Upper lobe of right lung (tissue), 1 donor: ENCODE measurements around the gene TMEM130. TPM values are rescaled to one million over a fixed set of nuclear protein-coding genes. Genes with fewer than 3 reads are reported as not detected.

Source experiments
- ATAC-seq: fragments of 200-7000 bp; cut with Tn5 transposase; one replicate; pipeline ENCODE4 v1.9.1; 2020; ENCODE audit warnings: mild to moderate bottlenecking, moderate library complexity
- DNase-seq: peaks from one replicate; pipeline ENCODE4 v3.0.0-alpha.2; 2020
- H3K27ac ChIP-seq: fragments of 200-600 bp; one replicate; pipeline ENCODE4 v1.8.0; 2022
- H3K27me3 ChIP-seq: fragments of 200-600 bp; one replicate; pipeline ENCODE4 v1.8.0; 2022; ENCODE audit warnings: mild to moderate bottlenecking
- H3K36me3 ChIP-seq: fragments of 200-600 bp; one replicate; pipeline ENCODE4 v1.8.0; 2022
- H3K4me1 ChIP-seq: fragments of 200-600 bp; one replicate; pipeline ENCODE4 v1.8.0; 2022
- H3K4me3 ChIP-seq: fragments of 200-600 bp; one replicate; pipeline ENCODE4 v1.8.0; 2022; ENCODE audit warnings: mild to moderate bottlenecking
- H3K9me3 ChIP-seq: fragments of 200-600 bp; one replicate; pipeline ENCODE4 v1.8.0; 2022
- intact Hi-C: fragments of 100-400 bp; cut with DNase I; formaldehyde crosslinking; loops from one replicate; pipeline ENCODE4 v1.11.0; 2022
- total RNA-seq: library from RNA; stranded (reverse); fragmentation: NEBNext Ultra II Directional; extraction: Animal tissue kit (Norgen Biotek cat#: 25700); gene quantifications from one replicate; pipeline ENCODE4 v1.2.1, GENCODE V29; 2021
- TF ChIP-seq, protein P1 (sequence below): fragments of 200-600 bp; IDR thresholded peaks from one replicate; pipeline ENCODE4 v1.8.0; 2022; ENCODE audit warnings: antibody characterized with exemption
- donor health status: DM: no; HTN: yes; CAD: no; lungs with severe emphysema.

Gene TMEM130
- total RNA-seq, 1 donor from 2014 or later: 20.0 TPM

DNA sequence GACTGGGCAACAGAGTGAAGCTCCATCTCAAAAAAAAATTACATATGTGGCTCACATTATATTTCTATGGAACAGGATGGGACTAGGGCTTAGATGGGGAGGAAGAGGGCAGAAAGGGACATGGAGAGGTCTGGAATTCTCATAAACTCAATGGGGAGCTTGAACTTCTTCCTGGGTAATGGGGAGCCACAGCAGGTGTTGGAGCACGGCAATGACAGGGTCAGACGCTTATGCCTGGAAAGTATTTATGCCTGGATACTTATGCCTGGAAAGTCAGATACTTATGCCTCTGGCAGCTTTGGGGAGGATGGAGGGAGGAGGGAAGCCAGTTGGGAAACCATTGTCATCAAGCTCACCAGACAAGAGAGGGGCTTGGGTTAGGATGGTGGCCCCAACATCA, 36.8 kb downstream of the TMEM130 start:
- DNase-seq (no peak), ATAC-seq (no peak)
- Histone ChIP-seq H3K27ac (no peak overlapping the region), H3K36me3 (no peaks in the 10 kb centered on the region), H3K9me3 (no peaks in the 10 kb centered on the region), H3K4me3 (no peak overlapping the region), H3K4me1 (no peaks in the 10 kb centered on the region), H3K27me3 (peaks cover 5% of the 10 kb centered on the region)
- TF ChIP-seq, protein P1, sequence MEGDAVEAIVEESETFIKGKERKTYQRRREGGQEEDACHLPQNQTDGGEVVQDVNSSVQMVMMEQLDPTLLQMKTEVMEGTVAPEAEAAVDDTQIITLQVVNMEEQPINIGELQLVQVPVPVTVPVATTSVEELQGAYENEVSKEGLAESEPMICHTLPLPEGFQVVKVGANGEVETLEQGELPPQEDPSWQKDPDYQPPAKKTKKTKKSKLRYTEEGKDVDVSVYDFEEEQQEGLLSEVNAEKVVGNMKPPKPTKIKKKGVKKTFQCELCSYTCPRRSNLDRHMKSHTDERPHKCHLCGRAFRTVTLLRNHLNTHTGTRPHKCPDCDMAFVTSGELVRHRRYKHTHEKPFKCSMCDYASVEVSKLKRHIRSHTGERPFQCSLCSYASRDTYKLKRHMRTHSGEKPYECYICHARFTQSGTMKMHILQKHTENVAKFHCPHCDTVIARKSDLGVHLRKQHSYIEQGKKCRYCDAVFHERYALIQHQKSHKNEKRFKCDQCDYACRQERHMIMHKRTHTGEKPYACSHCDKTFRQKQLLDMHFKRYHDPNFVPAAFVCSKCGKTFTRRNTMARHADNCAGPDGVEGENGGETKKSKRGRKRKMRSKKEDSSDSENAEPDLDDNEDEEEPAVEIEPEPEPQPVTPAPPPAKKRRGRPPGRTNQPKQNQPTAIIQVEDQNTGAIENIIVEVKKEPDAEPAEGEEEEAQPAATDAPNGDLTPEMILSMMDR: no peak
- intact Hi-C loops: no loop called here

DNA sequence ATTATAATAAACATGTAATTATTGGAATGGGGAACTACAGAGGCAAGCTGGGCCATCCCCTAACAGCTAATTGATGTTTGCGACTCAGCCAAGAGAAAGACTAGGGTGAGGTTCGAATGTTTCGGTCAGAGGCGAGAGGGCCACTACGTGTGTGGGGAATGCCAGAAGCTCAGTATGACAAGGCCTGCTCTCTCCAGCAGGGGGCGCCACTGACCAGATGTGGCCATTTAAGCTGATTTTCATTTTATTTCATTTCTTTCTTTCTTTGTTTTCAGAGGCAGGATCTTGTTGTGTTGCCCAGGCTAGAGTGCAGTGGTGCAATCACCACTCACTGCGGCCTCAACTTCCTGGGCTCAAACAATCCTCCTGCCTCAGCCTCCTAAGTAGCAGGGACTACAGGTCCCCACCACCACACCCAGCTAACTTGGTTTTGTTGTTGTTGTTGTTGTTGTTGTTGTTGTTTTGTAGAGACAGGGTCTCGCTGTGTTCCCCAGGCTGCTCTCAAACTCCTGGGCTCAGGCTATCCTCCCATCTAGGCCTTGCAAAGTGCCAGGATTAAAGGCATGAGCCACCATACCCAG, 38.1 kb downstream of the TMEM130 start:
- Histone ChIP-seq H3K4me3 (no peak overlapping the region), H3K4me1 (no peaks in the 10 kb centered on the region), H3K9me3 (no peaks in the 10 kb centered on the region), H3K36me3 (no peaks in the 10 kb centered on the region), H3K27me3 (peaks cover 5% of the 10 kb centered on the region), H3K27ac (no peak overlapping the region)
- TF ChIP-seq, protein P1: peak; percentile 59
- intact Hi-C loops: no loop called here
- ATAC-seq (peak; percentile 60), DNase-seq (peak; percentile 69)

DNA sequence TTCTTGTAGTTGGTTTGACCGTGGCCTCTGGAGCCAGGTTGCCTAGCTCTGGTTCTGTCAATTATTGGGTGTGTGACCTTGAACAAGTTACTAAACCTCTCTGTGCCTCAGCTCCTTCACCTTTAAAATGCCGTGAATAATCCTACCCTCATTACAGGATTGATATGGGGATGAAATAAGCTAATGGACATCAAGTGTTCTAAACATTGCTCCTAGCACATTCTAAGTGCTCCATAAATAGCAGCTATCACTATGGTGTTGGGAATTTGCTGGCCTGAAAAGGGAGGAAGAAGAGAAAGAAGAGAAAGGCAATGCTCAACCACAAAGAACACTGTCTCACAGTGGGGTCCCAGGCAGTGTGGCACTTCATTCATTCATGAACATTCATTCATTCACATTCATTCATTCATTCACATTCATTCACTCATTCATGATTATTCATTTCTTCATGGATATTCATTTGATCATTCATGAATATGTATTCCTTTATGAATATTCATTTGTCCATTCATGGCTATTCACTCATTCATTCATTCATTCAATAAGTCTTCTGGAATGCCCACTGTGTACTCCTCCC, 38.8 kb downstream of the TMEM130 start:
- ATAC-seq: no peak
- no peaks in the 10 kb centered on the region for H3K9me3 ChIP-seq
- H3K4me1 ChIP-seq: no peaks in the 10 kb centered on the region
- peaks cover 5% of the 10 kb centered on the region for H3K27me3 ChIP-seq
- H3K36me3 ChIP-seq: no peaks in the 10 kb centered on the region
- H3K4me3 ChIP-seq: no peak overlapping the region
- intact Hi-C loops: no loop called here
- no peak overlapping the region for H3K27ac ChIP-seq
- no peak for DNase-seq
- TF ChIP-seq, protein P1: no peak

DNA sequence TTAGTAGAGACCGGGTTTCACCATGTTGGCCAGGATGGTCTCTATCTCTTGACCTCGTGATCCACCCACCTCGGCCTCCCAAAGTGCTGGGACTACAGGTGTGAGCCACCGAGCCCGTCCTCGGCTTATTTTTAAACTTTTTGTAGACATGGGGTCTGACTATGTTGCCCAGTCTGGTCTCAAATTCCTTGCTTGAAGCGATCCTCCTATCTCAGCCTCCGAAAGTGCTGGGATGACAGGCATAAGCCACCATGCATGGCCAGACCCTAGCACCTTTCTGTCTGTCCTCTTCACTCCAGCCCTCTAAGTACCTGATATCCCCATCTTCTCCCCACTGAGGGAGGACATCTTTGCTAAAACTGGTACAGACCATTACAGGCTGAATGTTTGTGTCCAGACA, 41.4 kb downstream of the TMEM130 start:
- intact Hi-C loops: no loop called here
- no peak overlapping the region for H3K4me3 ChIP-seq
- H3K36me3 ChIP-seq: no peaks in the 10 kb centered on the region
- ATAC-seq: no peak
- H3K4me1 ChIP-seq: no peaks in the 10 kb centered on the region
- TF ChIP-seq, protein P1: no peak
- no peak overlapping the region for H3K27ac ChIP-seq
- no peak for DNase-seq
- peaks cover 5% of the 10 kb centered on the region for H3K27me3 ChIP-seq
- no peaks in the 10 kb centered on the region for H3K9me3 ChIP-seq

GRCh38 chr7:98827258-98827657, 42.6 kb downstream of the TMEM130 start:
- no peak overlapping the region for H3K4me3 ChIP-seq
- TF ChIP-seq, protein P1: no peak
- H3K27ac ChIP-seq: no peak overlapping the region
- DNase-seq: no peak
- no peak for ATAC-seq
- H3K4me1 ChIP-seq: no peaks in the 10 kb centered on the region
- H3K36me3 ChIP-seq: no peaks in the 10 kb centered on the region
- H3K27me3 ChIP-seq: peaks cover 5% of the 10 kb centered on the region
- intact Hi-C loops: no loop called here
- H3K9me3 ChIP-seq: no peaks in the 10 kb centered on the region
